DOHH2 (cell line): ENCODE measurements around the gene CEP85L.

Source experiments
- EZH2phosphoT487 ChIP-seq: fragments of 200-600 bp; sonication (generic); IDR thresholded peaks from 2 replicates; pipeline ENCODE4 v1.6.1; 2017; ENCODE audit warnings: borderline replicate concordance, mild to moderate bottlenecking, antibody characterized with exemption, low read length, moderate library complexity, mixed read lengths
- TF ChIP-seq, protein P1 (sequence below): fragments of 200-600 bp; sonication (generic); IDR thresholded peaks from one replicate; pipeline ENCODE4 v1.5.1; 2014; ENCODE audit warnings: antibody characterized with exemption, mild to moderate bottlenecking, low read depth, low read length; ENCODE audit not compliant: poor library complexity, severe bottlenecking

DNA sequence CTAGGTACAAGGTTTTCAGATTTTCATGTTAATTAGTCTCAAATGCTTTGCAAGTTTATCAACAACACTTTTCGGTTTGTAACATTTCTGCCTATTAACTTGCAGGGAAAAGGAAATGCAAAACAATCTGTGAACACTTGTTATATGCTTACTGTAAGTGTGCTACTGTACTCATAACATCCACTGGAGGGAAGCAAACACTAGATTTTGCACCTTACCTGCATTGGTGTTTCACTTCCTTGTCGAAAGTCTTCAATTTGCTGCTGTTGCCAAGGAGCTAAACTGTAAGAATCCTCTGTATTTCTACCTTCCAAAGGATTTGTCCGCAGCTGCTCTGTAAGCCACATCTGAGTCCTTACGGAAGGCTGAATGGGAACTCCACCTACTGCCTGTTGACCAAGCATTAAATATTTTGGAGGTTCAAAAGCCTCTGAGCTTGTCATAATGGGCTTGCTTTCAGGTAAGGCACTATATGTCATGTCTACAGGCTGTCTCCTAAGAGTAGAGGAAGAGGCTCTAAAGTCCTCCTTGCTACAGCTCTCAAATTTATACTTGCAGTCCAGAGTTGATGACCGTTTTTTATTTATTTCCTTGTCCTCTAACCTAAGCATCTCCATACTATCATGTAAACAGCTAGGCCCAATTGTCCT is 86.0 kb downstream of the CEP85L start:
- TF ChIP-seq, protein P1, sequence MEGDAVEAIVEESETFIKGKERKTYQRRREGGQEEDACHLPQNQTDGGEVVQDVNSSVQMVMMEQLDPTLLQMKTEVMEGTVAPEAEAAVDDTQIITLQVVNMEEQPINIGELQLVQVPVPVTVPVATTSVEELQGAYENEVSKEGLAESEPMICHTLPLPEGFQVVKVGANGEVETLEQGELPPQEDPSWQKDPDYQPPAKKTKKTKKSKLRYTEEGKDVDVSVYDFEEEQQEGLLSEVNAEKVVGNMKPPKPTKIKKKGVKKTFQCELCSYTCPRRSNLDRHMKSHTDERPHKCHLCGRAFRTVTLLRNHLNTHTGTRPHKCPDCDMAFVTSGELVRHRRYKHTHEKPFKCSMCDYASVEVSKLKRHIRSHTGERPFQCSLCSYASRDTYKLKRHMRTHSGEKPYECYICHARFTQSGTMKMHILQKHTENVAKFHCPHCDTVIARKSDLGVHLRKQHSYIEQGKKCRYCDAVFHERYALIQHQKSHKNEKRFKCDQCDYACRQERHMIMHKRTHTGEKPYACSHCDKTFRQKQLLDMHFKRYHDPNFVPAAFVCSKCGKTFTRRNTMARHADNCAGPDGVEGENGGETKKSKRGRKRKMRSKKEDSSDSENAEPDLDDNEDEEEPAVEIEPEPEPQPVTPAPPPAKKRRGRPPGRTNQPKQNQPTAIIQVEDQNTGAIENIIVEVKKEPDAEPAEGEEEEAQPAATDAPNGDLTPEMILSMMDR: peak; percentile 77
- TF ChIP-seq EZH2phosphoT487: no peak
